ENCODE data around the gene MRPL16.

DNA sequence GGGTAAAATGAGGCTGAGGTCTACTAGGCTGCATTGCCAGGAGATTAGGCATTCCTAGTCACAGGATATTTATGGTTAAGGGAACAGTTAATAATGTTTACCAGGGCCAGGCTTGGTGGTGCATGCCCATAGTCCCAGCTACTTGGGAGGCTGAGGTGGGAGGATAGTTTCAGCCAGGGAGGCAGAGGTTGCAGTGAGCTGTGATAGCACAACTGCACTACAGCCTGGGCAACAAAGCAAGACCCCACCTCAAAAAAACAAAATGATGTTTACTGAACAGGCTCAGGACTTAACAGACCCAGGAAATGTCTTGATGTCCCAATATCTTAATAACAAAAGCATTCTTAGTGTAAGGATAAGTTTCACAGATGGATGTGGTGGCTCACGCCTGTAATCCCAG lies 2.8 kb upstream of the MRPL16 start:
- TF ChIP-seq, protein P1, sequence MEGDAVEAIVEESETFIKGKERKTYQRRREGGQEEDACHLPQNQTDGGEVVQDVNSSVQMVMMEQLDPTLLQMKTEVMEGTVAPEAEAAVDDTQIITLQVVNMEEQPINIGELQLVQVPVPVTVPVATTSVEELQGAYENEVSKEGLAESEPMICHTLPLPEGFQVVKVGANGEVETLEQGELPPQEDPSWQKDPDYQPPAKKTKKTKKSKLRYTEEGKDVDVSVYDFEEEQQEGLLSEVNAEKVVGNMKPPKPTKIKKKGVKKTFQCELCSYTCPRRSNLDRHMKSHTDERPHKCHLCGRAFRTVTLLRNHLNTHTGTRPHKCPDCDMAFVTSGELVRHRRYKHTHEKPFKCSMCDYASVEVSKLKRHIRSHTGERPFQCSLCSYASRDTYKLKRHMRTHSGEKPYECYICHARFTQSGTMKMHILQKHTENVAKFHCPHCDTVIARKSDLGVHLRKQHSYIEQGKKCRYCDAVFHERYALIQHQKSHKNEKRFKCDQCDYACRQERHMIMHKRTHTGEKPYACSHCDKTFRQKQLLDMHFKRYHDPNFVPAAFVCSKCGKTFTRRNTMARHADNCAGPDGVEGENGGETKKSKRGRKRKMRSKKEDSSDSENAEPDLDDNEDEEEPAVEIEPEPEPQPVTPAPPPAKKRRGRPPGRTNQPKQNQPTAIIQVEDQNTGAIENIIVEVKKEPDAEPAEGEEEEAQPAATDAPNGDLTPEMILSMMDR (IDR thresholded peaks at IDR 0.05): no peak
- TF ChIP-seq EP300 (IDR thresholded peaks at IDR 0.05): no peak
- TF ChIP-seq POLR2A (IDR thresholded peaks at IDR 0.05; ENCODE audit: low read depth): no peak

Measured in esophagus muscularis mucosa (tissue), 4 donors.